Spleen (tissue), 13 donors: ENCODE data around the gene WFDC10B. TPM values are rescaled to one million over a fixed set of nuclear protein-coding genes. Genes with fewer than 3 reads are reported as not detected.

Experiments
- DNase-seq: peaks from one replicate; pipeline ENCODE4 v3.0.0-alpha.2; 2020
- H3K27ac ChIP-seq, 8 donors: fragments of 200-600 bp; sonication (generic) in 7 of 8; 1 replicate in 4 of 8; 2 replicates in 4 of 8; pipeline versions ENCODE4 v1.5.0 to v1.8.0; 2016 to 2021; ENCODE audit warnings: inconsistent platforms in 4 of 8, mild to moderate bottlenecking in 4 of 8, moderate library complexity in 1 of 8
- H3K27me3 ChIP-seq, 7 donors: fragments of 200-600 bp; sonication (generic) in 6 of 7; replicated peaks in 1 of 7; 1 replicate in 4 of 7; 2 replicates in 3 of 7; pipeline versions ENCODE4 v1.5.0 to v1.8.0; 2016 to 2021; ENCODE audit warnings: inconsistent platforms in 3 of 7, mild to moderate bottlenecking in 1 of 7
- H3K36me3 ChIP-seq, 6 donors: fragments of 200-600 bp; sonication (generic) in 5 of 6; 1 replicate in 4 of 6; 2 replicates in 2 of 6; pipeline versions ENCODE4 v1.5.0 to v1.8.0; 2016 to 2021; ENCODE audit warnings: inconsistent platforms in 2 of 6
- H3K4me1 ChIP-seq, 6 donors: fragments of 200-600 bp; sonication (generic) in 5 of 6; 1 replicate in 3 of 6; 2 replicates in 3 of 6; pipeline versions ENCODE4 v1.5.0 to v1.8.0; 2016 to 2021; ENCODE audit warnings: inconsistent platforms in 3 of 6
- H3K4me3 ChIP-seq, 8 donors: fragments of 200-600 bp; sonication (generic) in 7 of 8; 1 replicate in 4 of 8; 2 replicates in 4 of 8; pipeline versions ENCODE4 v1.5.0 to v1.8.0; 2016 to 2021; ENCODE audit warnings: inconsistent platforms in 4 of 8, mild to moderate bottlenecking in 4 of 8, moderate library complexity in 2 of 8
- H3K9me3 ChIP-seq, 8 donors: fragments of 200-600 bp; sonication (generic) in 7 of 8; 1 replicate in 4 of 8; 2 replicates in 4 of 8; pipeline versions ENCODE4 v1.5.0 to v1.8.0; 2016 to 2021; ENCODE audit warnings: inconsistent platforms in 4 of 8
- POLR2A ChIP-seq, 3 donors: fragments of 450-650 bp; IDR thresholded peaks; one replicate each; pipeline ENCODE4 v1.5.1; 2017; ENCODE audit warnings: antibody characterized with exemption in 3 of 3, mild to moderate bottlenecking in 1 of 3
- POLR2AphosphoS5 ChIP-seq, 3 donors: sonication (generic); formaldehyde crosslinking; IDR thresholded peaks; one replicate each; pipeline ENCODE4 v1.5.1; 2017; ENCODE audit warnings: antibody characterized with exemption in 3 of 3
- WGBS, 5 donors: extraction: QIAGEN DNeasy Blood & Tissue Kit in 3 of 5; methylation state at CpG; one replicate each; pipeline versions ENCODE4 v1.1.5 to v1.1.7; 2013 to 2018; 5-methylcytosine and 5-hydroxymethylcytosine counted together
- intact Hi-C: fragments of 100-400 bp; cut with DNase I; formaldehyde crosslinking; loops from one replicate; pipeline ENCODE4 v1.15.0; 2023; ENCODE audit warnings: low total_unique reads
- long read RNA-seq, 2 donors: transcript quantifications; one replicate each; lab custom pipeline, GENCODE V29; 2026
- polyA plus RNA-seq, 3 donors: library from polyadenylated mRNA; stranded (reverse); fragments of 200-250 nt; gene quantifications; one replicate each; pipeline ENCODE4 v1.2.1, GENCODE V29; 2013
- total RNA-seq, 7 donors: library from RNA; depleted of rRNA in 3 of 7; stranded (reverse); fragments of >200 nt in 3 of 7; fragmentation: NEBNext Ultra II Directional in 4 of 7; extraction: Animal tissue kit (Norgen Biotek cat#: 25700) in 4 of 7; gene quantifications; one replicate each; pipeline versions ENCODE4 v1.1.0 to v1.2.1, GENCODE V29; 2016 to 2021
- TF ChIP-seq, protein P1 (sequence below), 11 experiments: fragments of 200-600 bp in 7 of 11; fragments of 450-650 bp in 4 of 11; sonication (generic) in 4 of 11; IDR thresholded peaks in 8 of 11; conservative IDR thresholded peaks in 3 of 11; 1 replicate in 7 of 11; 2 replicates in 4 of 11; pipeline versions ENCODE4 v1.4.0 to v1.8.0; 2016 to 2021; ENCODE audit warnings: antibody characterized with exemption in 11 of 11, inconsistent platforms in 4 of 11, mild to moderate bottlenecking in 1 of 11
- donor health status: healthy with polysubstance abuse.
- donor health status: DM: no; HTN: no; CAD: no; lungs with moderate emphysema.
- donor health status: DM: no; HTN: no; CAD: no.
- donor health status: Bipolar disorder and iron deficiency.
- donor health status: healthy.
- donor health status: DM: no; HTN: no; CAD: no.
- donor health status: DM: yes; HTN: yes; CAD: no.

Gene WFDC10B
- not detected for total RNA-seq
- not detected for polyA plus RNA-seq
- long read RNA-seq, donor 1, result 0 reads
- long read RNA-seq, donor 2, result 0 reads

- H3K36me3 ChIP-seq, result no peaks in the 10 kb centered on the region
- no peak within 1 kb of the TSS for H3K27ac ChIP-seq
- no peak for DNase-seq
- H3K9me3 ChIP-seq, result no peaks in the 10 kb centered on the region
- no peak within 1 kb of the TSS for H3K4me3 ChIP-seq
- WGBS, 5 donors, result 78 to 96% (median 86%) methylated on average over 1 of the region's 1 CpG
- H3K27me3 ChIP-seq, result peaks cover 0 to 29% (median 0%) of the 10 kb centered on the region in 7 donors
- TF ChIP-seq, protein P1, sequence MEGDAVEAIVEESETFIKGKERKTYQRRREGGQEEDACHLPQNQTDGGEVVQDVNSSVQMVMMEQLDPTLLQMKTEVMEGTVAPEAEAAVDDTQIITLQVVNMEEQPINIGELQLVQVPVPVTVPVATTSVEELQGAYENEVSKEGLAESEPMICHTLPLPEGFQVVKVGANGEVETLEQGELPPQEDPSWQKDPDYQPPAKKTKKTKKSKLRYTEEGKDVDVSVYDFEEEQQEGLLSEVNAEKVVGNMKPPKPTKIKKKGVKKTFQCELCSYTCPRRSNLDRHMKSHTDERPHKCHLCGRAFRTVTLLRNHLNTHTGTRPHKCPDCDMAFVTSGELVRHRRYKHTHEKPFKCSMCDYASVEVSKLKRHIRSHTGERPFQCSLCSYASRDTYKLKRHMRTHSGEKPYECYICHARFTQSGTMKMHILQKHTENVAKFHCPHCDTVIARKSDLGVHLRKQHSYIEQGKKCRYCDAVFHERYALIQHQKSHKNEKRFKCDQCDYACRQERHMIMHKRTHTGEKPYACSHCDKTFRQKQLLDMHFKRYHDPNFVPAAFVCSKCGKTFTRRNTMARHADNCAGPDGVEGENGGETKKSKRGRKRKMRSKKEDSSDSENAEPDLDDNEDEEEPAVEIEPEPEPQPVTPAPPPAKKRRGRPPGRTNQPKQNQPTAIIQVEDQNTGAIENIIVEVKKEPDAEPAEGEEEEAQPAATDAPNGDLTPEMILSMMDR (IDR thresholded peaks at IDR 0.05 in 8 of 11, conservative IDR thresholded peaks at IDR 0.05 in 3 of 11), result no peak
- no peak for TF ChIP-seq POLR2AphosphoS5 (IDR thresholded peaks at IDR 0.05)
- no peak for TF ChIP-seq POLR2A (IDR thresholded peaks at IDR 0.05)
- intact Hi-C loops, result no loop called here
- no peaks in the 10 kb centered on the region for H3K4me1 ChIP-seq
These were observed at the start of gene WFDC10B for GRCh38 chr20:45704969-45705637. Gene WFDC10B (minus strand): TSS chr20:45705019. CDS start chr20:45685992, 19,027 bp downstream.

GRCh38 chr20:45752746-45753145 lies 47.9 kb upstream of the WFDC10B start:
- TF ChIP-seq, protein P1 (IDR thresholded peaks at IDR 0.05 in 8 of 11, conservative IDR thresholded peaks at IDR 0.05 in 3 of 11), result no peak
- no peak for TF ChIP-seq POLR2A (IDR thresholded peaks at IDR 0.05)
- no peak for TF ChIP-seq POLR2AphosphoS5 (IDR thresholded peaks at IDR 0.05)
- DNase-seq, result no peak
- H3K27me3 ChIP-seq, result peaks cover 0 to 13% (median 0%) of the 10 kb centered on the region in 7 donors
- H3K4me1 ChIP-seq, result no peaks in the 10 kb centered on the region
- intact Hi-C loops, result no loop called here
- WGBS, 5 donors, result 74 to 80% (median 77%) methylated on average over 3 of the region's 3 CpGs
- H3K36me3 ChIP-seq, result no peaks in the 10 kb centered on the region
- peaks cover 0 to 11% (median 5%) of the 10 kb centered on the region in 8 donors for H3K9me3 ChIP-seq
- H3K4me3 ChIP-seq, result no peak overlapping the region
- no peak overlapping the region for H3K27ac ChIP-seq

DNA sequence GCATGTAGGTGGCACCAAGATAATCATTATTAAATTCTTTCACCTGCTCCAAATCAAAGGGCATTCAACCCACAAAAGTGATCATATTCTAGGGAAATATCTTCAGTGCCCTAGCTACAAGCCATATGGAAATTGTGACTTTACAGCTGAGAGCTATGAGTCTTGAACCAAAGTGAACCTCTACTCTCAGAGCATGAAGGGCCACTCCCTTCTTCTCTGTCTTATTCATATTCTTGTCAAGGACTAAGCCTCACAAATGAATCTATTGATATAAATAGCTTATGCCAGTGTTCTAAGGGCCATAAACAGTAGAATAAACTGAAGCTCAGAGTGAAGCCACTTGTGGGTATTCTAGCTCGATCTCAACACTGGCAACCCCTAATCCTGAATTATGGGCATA lies 46.9 kb upstream of the WFDC10B start:
- 90 to 100% (median 93%) methylated on average over 1 of the region's 1 CpG for WGBS, 5 donors
- no peak overlapping the region for H3K4me3 ChIP-seq
- no peaks in the 10 kb centered on the region for H3K36me3 ChIP-seq
- H3K27me3 ChIP-seq, result peaks cover 0 to 13% (median 0%) of the 10 kb centered on the region in 7 donors
- TF ChIP-seq POLR2AphosphoS5 (IDR thresholded peaks at IDR 0.05), result no peak
- TF ChIP-seq POLR2A (IDR thresholded peaks at IDR 0.05), result no peak
- TF ChIP-seq, protein P1 (IDR thresholded peaks at IDR 0.05 in 8 of 11, conservative IDR thresholded peaks at IDR 0.05 in 3 of 11), result no peak
- peaks cover 0 to 11% (median 5%) of the 10 kb centered on the region in 8 donors for H3K9me3 ChIP-seq
- no peak for DNase-seq
- intact Hi-C loops, result no loop called here
- no peaks in the 10 kb centered on the region for H3K4me1 ChIP-seq
- H3K27ac ChIP-seq, result no peak overlapping the region

- H3K4me1 ChIP-seq, result no peaks in the 10 kb centered on the region
- no peak overlapping the region for H3K27ac ChIP-seq
- no peak for DNase-seq
- TF ChIP-seq, protein P1 (IDR thresholded peaks at IDR 0.05 in 8 of 11, conservative IDR thresholded peaks at IDR 0.05 in 3 of 11), result no peak
- no peak for TF ChIP-seq POLR2A (IDR thresholded peaks at IDR 0.05)
- TF ChIP-seq POLR2AphosphoS5 (IDR thresholded peaks at IDR 0.05), result no peak
- intact Hi-C loops, result no loop called here
- H3K9me3 ChIP-seq, result no peaks in the 10 kb centered on the region
- no peaks in the 10 kb centered on the region for H3K36me3 ChIP-seq
- H3K4me3 ChIP-seq, result no peak overlapping the region
- H3K27me3 ChIP-seq, result peaks cover 0 to 13% (median 0%) of the 10 kb centered on the region in 7 donors
These were observed 40.2 kb upstream of the WFDC10B start for GRCh38 chr20:45745015-45745414.
